NCI-H510A (cell line): ENCODE results near the gene LRP4.

Experiments used
- DNase-seq: peaks from one replicate; lab custom pipeline; 2025; lab: John Stamatoyannopoulos, UW

Gene LRP4

GRCh38 chr11:46892838-46893237 is 25.5 kb downstream of the LRP4 start:
- no peak for DNase-seq

GRCh38 chr11:46892109-46892508 is 26.2 kb downstream of the LRP4 start:
- DNase-seq = no peak

- no peak for DNase-seq
Measured at GRCh38 chr11:46890665-46891064, 27.7 kb downstream of the LRP4 start.

GRCh38 chr11:46889689-46890475 is 28.5 kb downstream of the LRP4 start:
- DNase-seq = no peak

GRCh38 chr11:46889251-46889650 is 29.1 kb downstream of the LRP4 start:
- no peak for DNase-seq

GRCh38 chr11:46888636-46889035 is 29.7 kb downstream of the LRP4 start:
- no peak for DNase-seq

- DNase-seq = no peak
Measured at GRCh38 chr11:46886211-46886610, 32.1 kb downstream of the LRP4 start.

- no peak for DNase-seq
Measured at GRCh38 chr11:46879056-46879585, 39.2 kb downstream of the LRP4 start.

- DNase-seq = no peak
Measured at GRCh38 chr11:46877580-46877979, 40.8 kb downstream of the LRP4 start.

GRCh38 chr11:46876471-46876870 is 41.9 kb downstream of the LRP4 start:
- DNase-seq = no peak

GRCh38 chr11:46874586-46874985 is 43.8 kb downstream of the LRP4 start:
- DNase-seq = no peak

- DNase-seq = no peak
Measured at GRCh38 chr11:46868912-46869311, 49.4 kb downstream of the LRP4 start.

GRCh38 chr11:46865340-46865739 is 53.0 kb downstream of the LRP4 start:
- no peak for DNase-seq

GRCh38 chr11:46860218-46860617 is 58.1 kb downstream of the LRP4 start:
- no peak for DNase-seq

- DNase-seq = no peak
Measured at GRCh38 chr11:46858920-46859546, 59.3 kb downstream of the LRP4 start.

GRCh38 chr11:46857666-46858065 is 60.7 kb downstream of the LRP4 start:
- no peak for DNase-seq

- no peak for DNase-seq
Measured at GRCh38 chr11:46856605-46857343, 61.6 kb downstream of the LRP4 start.

- no peak for DNase-seq
Measured at GRCh38 chr11:46855863-46856262, 62.5 kb downstream of the LRP4 start.

- DNase-seq = no peak
Measured at GRCh38 chr11:46855167-46855566, 63.2 kb downstream of the LRP4 start.

GRCh38 chr11:46850829-46851380 is 67.4 kb downstream of the LRP4 start:
- no peak for DNase-seq

GRCh38 chr11:46849631-46850030 is 68.7 kb downstream of the LRP4 start:
- DNase-seq = no peak

GRCh38 chr11:46846510-46846830 is 71.9 kb downstream of the LRP4 start:
- no peak for DNase-seq
